ENCODE data around the gene TENT5C.

TENT5C gene

DNA sequence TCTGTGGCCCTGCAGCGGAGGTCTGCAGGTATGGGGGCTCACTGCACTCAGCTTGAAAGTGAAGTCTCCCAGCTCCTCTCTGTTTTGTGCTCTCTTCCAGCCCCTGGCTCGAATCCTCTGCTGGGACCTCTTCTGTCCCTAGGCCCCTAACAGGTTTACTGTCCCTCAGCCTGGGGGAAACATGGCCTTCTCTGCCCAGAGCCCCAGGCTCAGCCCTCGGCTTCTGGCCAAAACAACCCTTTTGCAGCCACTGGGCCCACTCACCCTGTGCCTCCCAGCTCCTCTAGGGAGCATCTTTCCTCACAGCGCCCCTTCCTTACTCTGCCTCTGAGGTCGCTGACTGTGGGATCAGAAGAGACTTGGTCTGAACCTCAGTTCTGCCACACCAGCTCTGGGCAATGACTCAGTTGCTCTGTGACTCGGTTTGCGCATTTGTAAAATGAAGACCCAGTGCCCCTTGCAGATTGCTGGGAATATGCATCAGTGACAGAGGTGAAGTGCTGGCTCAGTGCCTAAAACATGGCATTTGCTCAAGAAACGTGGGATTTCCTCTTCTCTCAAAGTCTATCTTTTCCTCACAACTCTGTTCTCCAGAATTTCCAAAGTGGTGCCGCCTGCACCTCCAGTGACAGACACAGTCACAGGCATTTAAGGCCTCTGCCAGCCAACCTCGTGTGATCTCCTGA, 26.5 kb upstream of the TENT5C start:
- no peaks in the 10 kb centered on the region for H3K9me3 Mint-ChIP-seq
- no peaks in the 10 kb centered on the region for H3K27me3 Mint-ChIP-seq
- no peaks in the 10 kb centered on the region for H3K36me3 Mint-ChIP-seq (ENCODE audit: low read depth)
- DNase-seq (no peak), ATAC-seq (no peak)
- H3K4me3 Mint-ChIP-seq = no peak overlapping the region
- no peak overlapping the region for H3K27ac Mint-ChIP-seq
- H3K4me1 Mint-ChIP-seq = peaks cover under 1% of the 10 kb centered on the region

DNA sequence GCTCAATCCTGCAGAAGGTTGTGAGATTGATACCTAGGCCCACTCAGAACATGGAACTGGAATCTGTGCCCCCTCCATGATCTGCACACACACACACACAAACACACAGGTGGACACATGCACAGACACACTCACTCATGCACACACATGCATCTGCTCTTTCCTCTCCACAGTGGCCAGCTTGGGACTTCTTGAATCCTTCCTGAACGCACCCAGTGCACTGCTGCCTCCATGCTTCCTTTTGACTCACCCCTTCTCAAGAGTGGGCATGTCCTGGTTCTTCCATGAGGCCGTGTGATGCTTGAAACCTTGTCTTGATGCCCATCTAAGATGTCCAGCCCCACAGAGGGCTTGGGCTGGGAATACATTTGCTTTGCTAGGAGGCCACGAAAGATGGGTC, 25.4 kb upstream of the TENT5C start:
- no peaks in the 10 kb centered on the region for H3K9me3 Mint-ChIP-seq
- ATAC-seq = no peak
- H3K36me3 Mint-ChIP-seq (ENCODE audit: low read depth) = no peaks in the 10 kb centered on the region
- DNase-seq = no peak
- H3K27ac Mint-ChIP-seq = no peak overlapping the region
- no peaks in the 10 kb centered on the region for H3K27me3 Mint-ChIP-seq
- H3K4me1 Mint-ChIP-seq = no peaks in the 10 kb centered on the region
- H3K4me3 Mint-ChIP-seq = no peak overlapping the region

DNA sequence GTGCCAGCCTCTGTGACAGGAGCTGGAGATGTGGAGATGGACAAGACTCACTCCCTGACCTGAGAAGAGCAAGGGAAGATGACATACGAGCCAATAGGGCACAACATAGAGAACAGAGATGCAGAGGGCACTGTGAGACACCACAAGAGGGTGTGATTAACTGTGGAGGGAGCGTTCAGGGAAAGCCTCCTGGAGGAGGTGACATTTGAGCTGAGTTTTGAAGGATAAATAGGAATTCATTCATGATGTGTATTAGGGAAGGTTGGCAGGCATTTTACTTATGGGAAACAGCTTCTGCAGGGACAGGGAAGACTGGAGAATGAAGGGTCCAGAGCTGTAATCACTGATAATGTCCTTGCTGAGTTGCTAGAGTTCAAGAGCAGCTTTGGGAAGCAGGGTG, 25.0 kb upstream of the TENT5C start:
- DNase-seq = no peak
- Mint-ChIP-seq H3K4me1 (no peaks in the 10 kb centered on the region), H3K27ac (no peak overlapping the region), H3K9me3 (no peaks in the 10 kb centered on the region), H3K36me3 (ENCODE audit: low read depth) (no peaks in the 10 kb centered on the region), H3K4me3 (no peak overlapping the region), H3K27me3 (no peaks in the 10 kb centered on the region)
- no peak for ATAC-seq

DNA sequence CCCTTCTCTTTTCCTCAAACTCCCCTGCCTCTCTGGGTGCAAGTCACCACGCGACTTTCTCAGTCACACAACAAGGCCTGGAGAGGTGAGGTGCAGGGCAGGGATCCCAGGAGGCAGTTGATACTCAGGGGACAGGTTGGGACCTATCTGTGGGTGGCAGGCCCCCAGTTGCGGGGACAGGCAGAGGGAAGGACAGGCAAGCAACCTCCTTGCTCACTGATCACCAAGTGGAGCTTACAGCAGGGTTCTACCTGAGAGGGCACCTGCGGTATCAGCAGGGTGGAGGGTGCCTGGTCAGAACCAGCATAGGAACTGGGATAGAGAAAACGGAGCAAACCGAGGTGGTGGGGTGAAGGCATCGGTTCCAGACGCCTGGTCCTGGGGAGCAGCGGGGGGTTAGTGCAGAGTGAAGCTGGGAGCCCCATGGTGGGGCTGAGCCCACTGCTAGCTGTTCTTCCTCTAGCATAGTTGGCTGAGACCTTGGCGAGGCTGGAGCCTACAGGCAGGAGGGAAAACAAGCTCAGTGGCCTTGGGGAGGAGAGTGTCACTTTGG, 24.4 kb upstream of the TENT5C start:
- no peaks in the 10 kb centered on the region for H3K27me3 Mint-ChIP-seq
- no peaks in the 10 kb centered on the region for H3K4me1 Mint-ChIP-seq
- ATAC-seq = no peak
- no peak for DNase-seq
- no peaks in the 10 kb centered on the region for H3K36me3 Mint-ChIP-seq (ENCODE audit: low read depth)
- H3K27ac Mint-ChIP-seq = no peak overlapping the region
- no peaks in the 10 kb centered on the region for H3K9me3 Mint-ChIP-seq
- H3K4me3 Mint-ChIP-seq = no peak overlapping the region

DNA sequence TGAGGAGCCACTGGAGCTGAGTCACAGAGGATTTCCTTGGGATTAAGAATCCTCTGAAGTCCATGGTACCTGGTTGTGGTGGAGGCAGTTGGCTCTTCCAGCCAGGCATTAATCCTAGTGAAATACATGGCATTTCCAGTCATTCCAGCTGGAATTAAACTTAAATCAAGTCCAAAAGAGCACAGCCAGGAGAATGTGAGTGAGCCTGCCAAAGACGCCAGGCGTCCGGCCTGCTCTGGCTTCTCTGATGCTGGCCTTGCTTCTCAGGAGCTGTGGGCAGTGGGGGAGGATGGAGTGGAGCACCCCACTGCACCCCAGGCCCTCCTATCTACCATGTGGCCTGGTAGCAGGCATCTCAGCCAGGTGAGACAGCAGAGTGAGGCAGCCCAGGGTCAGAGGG, 23.4 kb upstream of the TENT5C start:
- no peaks in the 10 kb centered on the region for H3K9me3 Mint-ChIP-seq
- DNase-seq = no peak
- H3K27me3 Mint-ChIP-seq = no peaks in the 10 kb centered on the region
- no peaks in the 10 kb centered on the region for H3K36me3 Mint-ChIP-seq (ENCODE audit: low read depth)
- H3K4me3 Mint-ChIP-seq = no peak overlapping the region
- no peak for ATAC-seq
- H3K27ac Mint-ChIP-seq = no peak overlapping the region
- H3K4me1 Mint-ChIP-seq = no peaks in the 10 kb centered on the region

DNA sequence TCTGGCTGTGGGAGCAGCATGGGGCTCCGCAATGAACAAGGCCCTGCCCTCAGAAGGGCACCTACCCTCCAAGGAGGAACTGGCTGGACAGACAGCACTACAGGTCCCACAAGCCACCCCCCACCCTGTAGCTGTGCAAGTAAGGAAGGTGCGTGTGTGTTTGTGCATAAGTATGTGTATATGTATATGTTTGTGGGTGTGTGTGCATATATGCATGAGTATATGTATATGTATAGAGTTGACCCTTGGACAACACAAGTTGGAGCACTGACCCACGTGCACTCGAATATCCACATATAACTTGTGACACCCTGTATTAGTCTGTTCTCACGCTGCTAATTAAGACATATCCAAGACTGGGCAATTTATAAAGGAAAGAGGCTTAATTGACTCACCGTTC, 22.6 kb upstream of the TENT5C start:
- ATAC-seq = no peak
- Mint-ChIP-seq H3K36me3 (ENCODE audit: low read depth) (no peaks in the 10 kb centered on the region), H3K4me3 (no peak overlapping the region), H3K4me1 (no peaks in the 10 kb centered on the region), H3K27me3 (no peaks in the 10 kb centered on the region), H3K27ac (no peak overlapping the region), H3K9me3 (no peaks in the 10 kb centered on the region)
- DNase-seq = no peak

DNA sequence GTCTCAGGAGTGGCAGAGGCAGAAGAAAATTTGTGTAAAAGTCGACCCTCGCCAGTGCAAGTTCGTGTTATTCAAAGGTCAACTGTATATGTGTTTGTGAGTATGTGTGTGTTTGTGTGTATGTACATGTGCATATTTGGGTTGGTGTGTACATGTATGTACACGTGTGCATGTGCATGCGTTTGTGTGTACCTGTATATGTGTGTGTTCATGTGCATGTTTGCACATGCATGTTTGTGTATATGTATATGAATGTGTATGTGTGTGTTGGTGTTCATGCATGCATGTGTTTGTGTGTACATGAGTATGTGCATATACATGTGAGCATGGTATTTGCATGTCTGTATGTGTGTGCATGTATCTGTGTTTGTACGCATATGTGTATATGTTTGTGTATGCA, 21.7 kb upstream of the TENT5C start:
- no peaks in the 10 kb centered on the region for H3K9me3 Mint-ChIP-seq
- H3K4me3 Mint-ChIP-seq = no peak overlapping the region
- H3K36me3 Mint-ChIP-seq (ENCODE audit: low read depth) = no peaks in the 10 kb centered on the region
- H3K27ac Mint-ChIP-seq = no peak overlapping the region
- H3K4me1 Mint-ChIP-seq = no peaks in the 10 kb centered on the region
- ATAC-seq (no peak), DNase-seq (no peak)
- H3K27me3 Mint-ChIP-seq = no peaks in the 10 kb centered on the region

DNA sequence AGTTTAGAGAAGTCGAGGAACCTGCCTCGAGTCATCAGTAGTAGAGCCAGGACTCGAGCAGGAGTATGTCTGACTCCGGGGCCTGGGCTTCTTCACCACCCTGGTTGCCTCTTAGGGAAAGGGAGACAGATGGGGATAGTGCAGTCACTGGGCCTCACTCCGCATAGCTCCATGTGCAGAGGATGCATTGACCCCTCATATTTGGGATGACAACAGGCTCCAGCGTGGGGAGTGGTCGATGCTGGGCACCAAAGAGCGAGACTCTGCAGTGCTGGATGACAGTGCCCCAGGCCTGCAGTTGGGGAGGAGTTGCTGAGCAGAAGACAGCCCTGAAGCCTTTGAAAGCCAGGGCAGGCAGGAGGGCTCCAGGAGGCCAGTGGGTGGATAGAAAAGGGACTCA, 20.8 kb upstream of the TENT5C start:
- ATAC-seq = no peak
- DNase-seq = no peak
- Mint-ChIP-seq H3K4me1 (no peaks in the 10 kb centered on the region), H3K9me3 (no peaks in the 10 kb centered on the region), H3K4me3 (no peak overlapping the region), H3K27ac (no peak overlapping the region), H3K36me3 (ENCODE audit: low read depth) (no peaks in the 10 kb centered on the region), H3K27me3 (no peaks in the 10 kb centered on the region)

DNA sequence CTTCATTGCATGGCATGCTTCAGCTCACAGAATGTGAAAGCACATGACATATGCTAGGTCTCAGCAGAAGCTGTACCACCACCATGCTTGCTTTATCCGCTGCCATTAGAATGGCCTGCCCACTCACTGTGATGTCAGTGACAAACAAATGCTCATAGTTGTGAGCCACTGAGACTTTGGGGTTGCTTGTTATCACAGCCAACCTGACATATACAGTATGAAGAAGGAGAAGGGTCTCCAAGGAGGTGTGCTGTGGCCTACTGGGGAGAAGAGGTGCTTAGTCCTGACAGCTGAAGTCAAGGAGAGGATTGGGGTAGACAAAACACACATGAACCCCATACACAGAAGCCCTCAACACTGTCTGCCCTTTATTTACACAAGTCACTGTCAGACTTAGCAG, 19.5 kb upstream of the TENT5C start:
- DNase-seq (no peak), ATAC-seq (no peak)
- H3K27ac Mint-ChIP-seq = no peak overlapping the region
- H3K4me1 Mint-ChIP-seq = no peaks in the 10 kb centered on the region
- H3K36me3 Mint-ChIP-seq (ENCODE audit: low read depth) = no peaks in the 10 kb centered on the region
- H3K27me3 Mint-ChIP-seq = no peaks in the 10 kb centered on the region
- no peaks in the 10 kb centered on the region for H3K9me3 Mint-ChIP-seq
- H3K4me3 Mint-ChIP-seq = no peak overlapping the region

DNA sequence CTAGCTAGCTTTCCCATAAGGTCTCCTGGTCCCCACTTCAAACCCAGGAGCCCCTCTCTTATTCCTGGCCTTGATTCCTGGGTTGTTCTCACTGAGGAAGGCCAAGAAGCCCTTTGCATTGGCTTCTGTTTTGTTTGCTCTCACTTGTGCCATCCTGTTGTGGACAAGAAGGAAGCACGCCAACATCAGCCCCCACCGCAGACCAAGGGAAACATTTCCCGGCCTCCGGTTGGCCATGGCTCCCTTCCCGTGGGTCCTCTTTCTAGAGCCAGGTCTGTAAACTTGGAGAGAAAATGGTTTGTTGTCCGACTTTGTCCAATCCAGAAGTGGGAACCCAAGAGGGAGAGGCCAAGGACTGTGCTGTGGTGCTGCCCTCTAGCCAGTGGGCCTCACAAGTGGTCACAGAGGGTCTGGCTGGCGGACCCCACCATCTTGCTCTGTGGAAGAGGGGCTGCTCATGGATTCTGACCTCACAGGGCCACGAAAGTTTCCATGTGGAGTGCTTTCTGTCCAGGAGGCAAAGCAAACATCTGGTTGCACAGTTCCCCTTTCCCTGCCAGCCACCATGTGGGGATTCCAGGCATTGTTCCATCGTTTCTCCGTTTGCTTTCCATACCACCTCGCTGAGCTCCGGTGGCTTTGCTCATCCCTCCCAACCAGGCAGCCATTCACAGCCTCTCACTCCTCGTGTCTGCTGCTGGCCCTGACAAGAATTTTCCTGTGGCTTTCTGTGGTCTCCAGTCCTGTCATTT, 18.9 kb upstream of the TENT5C start:
- Mint-ChIP-seq H3K27me3 (no peaks in the 10 kb centered on the region), H3K4me1 (no peaks in the 10 kb centered on the region), H3K27ac (no peak overlapping the region), H3K4me3 (no peak overlapping the region), H3K36me3 (ENCODE audit: low read depth) (no peaks in the 10 kb centered on the region), H3K9me3 (no peaks in the 10 kb centered on the region)
- ATAC-seq (no peak), DNase-seq (no peak)

DNA sequence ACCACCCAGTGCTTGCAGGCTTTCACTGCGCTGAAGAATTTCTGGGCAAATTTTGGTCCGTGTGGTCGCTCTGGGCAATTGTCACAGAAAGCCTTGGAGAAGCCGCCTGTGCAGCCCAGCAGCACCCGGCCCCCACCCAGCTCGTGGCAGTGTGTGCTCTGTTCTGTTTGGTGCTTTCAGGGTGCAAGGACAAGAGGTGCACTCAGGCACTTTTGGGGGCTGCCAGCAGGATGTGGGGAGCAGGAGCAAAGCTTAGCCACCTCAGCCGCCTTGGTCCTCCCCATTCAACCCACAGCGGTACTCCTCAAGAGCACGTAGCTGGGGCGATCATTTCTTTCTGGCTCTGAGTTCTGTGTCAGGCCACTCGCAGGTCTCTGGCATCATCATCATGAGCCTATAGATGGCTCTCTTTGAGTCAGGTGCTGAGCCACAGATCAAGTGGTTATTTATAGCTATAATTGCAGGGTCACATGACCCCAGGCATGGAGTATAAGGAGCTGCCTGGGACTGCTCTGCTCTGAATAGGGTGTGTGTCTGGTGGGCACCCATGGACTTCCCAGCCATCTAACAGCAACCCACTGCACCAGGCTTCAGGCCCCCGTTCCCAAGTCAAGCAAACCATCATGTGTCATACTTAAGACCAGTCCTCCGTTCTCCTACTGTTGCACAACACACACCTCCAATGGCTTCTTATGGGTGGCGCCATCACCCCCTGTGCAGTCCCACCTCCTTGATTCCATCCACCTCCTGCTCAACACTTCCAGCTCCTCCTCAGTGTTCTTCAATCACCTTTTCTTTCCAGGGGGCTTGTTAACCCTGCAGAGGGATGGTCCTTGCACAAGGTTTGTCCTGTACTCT, 18.1 kb upstream of the TENT5C start:
- no peaks in the 10 kb centered on the region for H3K4me1 Mint-ChIP-seq
- no peaks in the 10 kb centered on the region for H3K27me3 Mint-ChIP-seq
- H3K36me3 Mint-ChIP-seq (ENCODE audit: low read depth) = no peaks in the 10 kb centered on the region
- H3K27ac Mint-ChIP-seq = no peak overlapping the region
- H3K9me3 Mint-ChIP-seq = no peaks in the 10 kb centered on the region
- DNase-seq (no peak), ATAC-seq (no peak)
- H3K4me3 Mint-ChIP-seq = no peak overlapping the region

DNA sequence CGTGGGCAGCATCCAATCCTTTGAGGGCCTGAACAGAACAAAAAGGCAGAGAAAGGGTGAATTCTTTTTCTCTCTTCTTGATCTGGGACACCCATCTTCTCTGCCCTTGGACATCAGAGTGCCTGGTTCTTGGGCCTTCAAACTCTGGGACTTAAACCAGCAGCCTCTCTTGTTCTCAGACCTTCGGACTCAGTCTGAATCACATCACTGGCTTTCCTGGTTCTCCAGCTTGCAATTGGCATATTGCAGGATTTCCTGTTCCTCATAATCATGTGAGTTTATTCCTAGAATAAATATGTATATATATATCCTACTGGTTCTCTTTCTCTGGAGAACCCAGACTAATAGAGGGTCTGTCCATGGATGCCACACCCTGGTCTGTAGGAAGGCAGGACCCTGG, 16.3 kb upstream of the TENT5C start:
- Mint-ChIP-seq H3K27ac (no peak overlapping the region), H3K27me3 (no peaks in the 10 kb centered on the region), H3K36me3 (ENCODE audit: low read depth) (no peaks in the 10 kb centered on the region), H3K4me3 (no peak overlapping the region), H3K9me3 (no peaks in the 10 kb centered on the region), H3K4me1 (no peaks in the 10 kb centered on the region)
- DNase-seq = no peak
- ATAC-seq = no peak

DNA sequence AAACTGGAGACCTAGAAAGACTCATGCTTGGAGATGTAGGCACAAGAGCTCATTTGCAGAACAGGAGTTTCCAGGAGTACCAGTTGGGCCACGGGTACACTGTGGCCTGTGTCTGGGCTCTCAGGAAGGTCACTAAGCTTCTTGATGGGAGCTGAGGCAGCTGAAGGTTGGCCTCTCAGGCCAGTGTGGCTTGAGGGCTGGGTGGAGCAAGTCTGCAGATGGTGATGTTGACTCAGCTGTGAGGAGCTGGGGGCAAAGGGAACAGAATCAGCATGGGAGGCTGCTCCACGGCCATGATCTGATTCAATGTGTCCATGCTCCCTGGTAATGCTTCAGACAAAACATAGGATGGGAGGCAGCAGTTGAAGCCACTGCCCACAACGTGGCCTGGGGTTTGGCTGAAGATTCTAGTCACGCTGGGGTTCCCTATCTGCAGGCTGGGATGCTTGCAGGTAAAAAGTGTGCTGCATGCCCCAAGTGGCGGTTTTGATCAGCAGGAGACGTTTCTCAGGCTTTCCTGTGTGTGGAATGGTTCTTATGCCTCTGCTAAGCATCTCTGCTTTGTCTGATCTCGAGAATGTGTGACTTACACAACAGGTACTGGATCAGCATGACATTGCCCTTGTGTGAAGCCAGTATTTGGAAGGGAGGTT, 15.4 kb upstream of the TENT5C start:
- H3K9me3 Mint-ChIP-seq = no peaks in the 10 kb centered on the region
- H3K4me3 Mint-ChIP-seq = no peak overlapping the region
- ATAC-seq (no peak), DNase-seq (no peak)
- H3K4me1 Mint-ChIP-seq = no peaks in the 10 kb centered on the region
- H3K27ac Mint-ChIP-seq = no peak overlapping the region
- no peaks in the 10 kb centered on the region for H3K27me3 Mint-ChIP-seq
- no peaks in the 10 kb centered on the region for H3K36me3 Mint-ChIP-seq (ENCODE audit: low read depth)

DNA sequence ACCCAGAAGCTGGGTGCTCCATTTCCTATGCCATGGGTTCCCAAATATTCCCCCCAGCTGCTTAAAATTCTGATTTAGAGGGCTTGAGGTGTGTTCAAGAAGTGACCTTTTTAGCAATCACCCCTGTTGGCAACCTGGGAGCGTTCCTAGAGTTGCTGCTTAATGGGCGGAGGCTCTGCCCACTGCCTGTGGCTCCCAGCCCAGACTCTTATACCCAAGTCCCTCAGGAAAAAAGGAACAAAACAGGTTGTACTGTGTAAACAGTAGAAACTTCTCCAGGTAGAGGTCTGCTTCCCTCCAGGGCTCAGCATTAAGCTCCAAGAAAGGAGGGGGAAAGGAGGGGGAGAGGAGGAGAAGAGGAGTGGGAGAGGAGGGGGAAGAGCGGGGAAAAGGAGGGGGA, 14.6 kb upstream of the TENT5C start:
- no peaks in the 10 kb centered on the region for H3K36me3 Mint-ChIP-seq (ENCODE audit: low read depth)
- DNase-seq (no peak), ATAC-seq (no peak)
- H3K9me3 Mint-ChIP-seq = no peaks in the 10 kb centered on the region
- H3K4me1 Mint-ChIP-seq = no peaks in the 10 kb centered on the region
- no peak overlapping the region for H3K27ac Mint-ChIP-seq
- H3K4me3 Mint-ChIP-seq = no peak overlapping the region
- H3K27me3 Mint-ChIP-seq = no peaks in the 10 kb centered on the region

Data from activated naive CD8-positive, alpha-beta T cell treated with anti-CD3 and anti-CD28 coated beads, Interleukin-2, amount 50 U/mL, for 24 hours (primary cell).